ENCODE measurements around the gene SLC22A1. TPM values are rescaled to one million over a fixed set of nuclear protein-coding genes. Genes with fewer than 3 reads are reported as not detected.

Gene SLC22A1
- total and polyA plus RNA-seq, 2 of the 13 experiments (the other 11 are each of a cell fraction or from before 2014, with no cell fraction given), result 0.80 to 0.87 TPM

GRCh38 chr6:160128125-160128683 lies 6.6 kb downstream of the SLC22A1 start (continued):
- TF ChIP-seq SRY (CRISPR knock-in tag; IDR thresholded peaks at IDR 0.05) (no peak), ZNF552 (CRISPR knock-in tag; IDR thresholded peaks at IDR 0.05; ENCODE audit: borderline replicate concordance) (no peak), POLR2G (IDR thresholded peaks at IDR 0.05; ENCODE audit: low read depth, low read length) (no peak), SMARCC2 (IDR thresholded peaks at IDR 0.05) (no peak), ZNF547 (CRISPR knock-in tag; IDR thresholded peaks at IDR 0.05) (no peak), GFI1 (CRISPR knock-in tag; IDR thresholded peaks at IDR 0.05; ENCODE audit: borderline replicate concordance) (no peak), ZMYM3 (CRISPR knock-in tag; IDR thresholded peaks at IDR 0.05) (peak; percentile 70; the same call in 1 of the 2 replicates), ZNF570 (CRISPR knock-in tag; IDR thresholded peaks at IDR 0.05; ENCODE audit: borderline replicate concordance) (no peak), RXRB (CRISPR knock-in tag; IDR thresholded peaks at IDR 0.05; ENCODE audit: borderline replicate concordance) (0 out of 2 replicates have a peak, but pooled peaks have one; percentile 23), ARNT (IDR thresholded peaks at IDR 0.05) (no peak), ZNF704 (CRISPR knock-in tag; IDR thresholded peaks at IDR 0.05; ENCODE audit: borderline replicate concordance) (no peak), DDIT3 (CRISPR knock-in tag; IDR thresholded peaks at IDR 0.05) (no peak), ZNF142 (CRISPR knock-in tag; IDR thresholded peaks at IDR 0.05) (no peak), RARA (CRISPR knock-in tag; IDR thresholded peaks at IDR 0.05) (peak; percentile 25; the same call in 1 of the 2 replicates), ZNF784 (CRISPR knock-in tag; IDR thresholded peaks at IDR 0.05; ENCODE audit: borderline replicate concordance) (no peak), ZNF362 (CRISPR knock-in tag; IDR thresholded peaks at IDR 0.05; ENCODE audit: borderline replicate concordance) (peak; percentile 86; the same call in 1 of the 2 replicates), FOXO1 (CRISPR knock-in tag; IDR thresholded peaks at IDR 0.05) (0 out of 2 replicates have a peak, but pooled peaks have one; percentile 10), HMG20B (CRISPR knock-in tag; conservative IDR thresholded peaks at IDR 0.05) (no peak), ZNF691 (CRISPR knock-in tag; IDR thresholded peaks at IDR 0.05; ENCODE audit: borderline replicate concordance, low read depth) (no peak), NRL (CRISPR knock-in tag; IDR thresholded peaks at IDR 0.05; ENCODE audit: borderline replicate concordance) (0 out of 2 replicates have a peak, but pooled peaks have one; percentile 30)

Measured in HepG2 (cell line).